ENCODE data around the gene SMARCD3. TPM values are rescaled to one million over a fixed set of nuclear protein-coding genes. Genes with fewer than 3 reads are reported as not detected.

Gene SMARCD3
- total and polyA plus RNA-seq, 9 of the 15 experiments (the other 6 are each of a cell fraction or from before 2014, with no cell fraction given) = 0.43 to 3.6 (median 2.6) TPM

GRCh38 chr7:151192002-151192539 is 56.4 kb downstream of the SMARCD3 start (continued):
- TF ChIP-seq ZBTB40 (IDR thresholded peaks at IDR 0.05) = no peak
- TF ChIP-seq ZBTB40 (CRISPR knock-in tag; IDR thresholded peaks at IDR 0.05) = no peak
- no peak for TF ChIP-seq FOXJ2 (tag; IDR thresholded peaks at IDR 0.05)
- TF ChIP-seq CBFA2T3 (IDR thresholded peaks at IDR 0.05) = no peak
- no peak for TF ChIP-seq CREB1 (IDR thresholded peaks at IDR 0.05)
- no peak for TF ChIP-seq CREB1 (CRISPR knock-in tag; IDR thresholded peaks at IDR 0.05)
- TF ChIP-seq ZNF699 (CRISPR knock-in tag; IDR thresholded peaks at IDR 0.05; ENCODE audit: insufficient replicate concordance) = no peak
- no peak for TF ChIP-seq RNF219 (CRISPR knock-in tag; IDR thresholded peaks at IDR 0.05)

Measured in K562 (cell line).